RWPE2 (cell line): ENCODE measurements around the gene KCNG1.
"Not testable (repeated sequence)": the region's sequence is repeated elsewhere in the genome, so short reads cannot be mapped to it uniquely, and the experiment has no call there.

Source experiments
- ATAC-seq: fragments of 200-7000 bp; cut with Tn5 transposase; 3 replicates; pipeline ENCODE4 v1.9.1; 2021; ENCODE audit warnings: low read depth
- DNase-seq: peaks from one replicate; pipeline ENCODE4 v3.0.0-alpha.2; 2020; ENCODE audit warnings: low spot score
- H3K27ac ChIP-seq: fragments of 450-650 bp; 2 replicates; pipeline ENCODE4 v1.5.1; 2017; ENCODE audit warnings: mild to moderate bottlenecking; ENCODE audit not compliant: poor library complexity, severe bottlenecking
- H3K27me3 ChIP-seq: fragments of 250-450 bp; sonication (Bioruptor Pico); 2 replicates; pipeline ENCODE4 v1.5.1; 2021; ENCODE audit warnings: mild to moderate bottlenecking, moderate library complexity; ENCODE audit not compliant: insufficient read depth, poor library complexity, severe bottlenecking
- H3K36me3 ChIP-seq: fragments of 250-450 bp; sonication (Bioruptor Pico); 2 replicates; pipeline ENCODE4 v1.5.1; 2020; ENCODE audit warnings: low read depth, mild to moderate bottlenecking, moderate library complexity
- H3K4me1 ChIP-seq: fragments of 250-450 bp; sonication (Bioruptor Pico); 2 replicates; pipeline ENCODE4 v1.5.1; 2021; ENCODE audit warnings: mild to moderate bottlenecking, moderate library complexity; ENCODE audit not compliant: insufficient read depth, poor library complexity, severe bottlenecking
- H3K4me3 ChIP-seq: fragments of 250-450 bp; sonication (Bioruptor Pico); 2 replicates; pipeline ENCODE4 v1.5.1; 2021; ENCODE audit warnings: mild to moderate bottlenecking, moderate library complexity; ENCODE audit not compliant: severe bottlenecking
- H3K9me3 ChIP-seq: fragments of 250-450 bp; sonication (Bioruptor Pico); 2 replicates; pipeline ENCODE4 v1.5.1; 2021; ENCODE audit warnings: mild to moderate bottlenecking, moderate library complexity; ENCODE audit not compliant: severe bottlenecking
- TF ChIP-seq, protein P1 (sequence below): fragments of 450-650 bp; IDR thresholded peaks from one replicate; pipeline ENCODE4 v1.5.1; 2017; ENCODE audit warnings: mild to moderate bottlenecking, moderate library complexity; ENCODE audit not compliant: poor library complexity, severe bottlenecking

Gene KCNG1

DNA sequence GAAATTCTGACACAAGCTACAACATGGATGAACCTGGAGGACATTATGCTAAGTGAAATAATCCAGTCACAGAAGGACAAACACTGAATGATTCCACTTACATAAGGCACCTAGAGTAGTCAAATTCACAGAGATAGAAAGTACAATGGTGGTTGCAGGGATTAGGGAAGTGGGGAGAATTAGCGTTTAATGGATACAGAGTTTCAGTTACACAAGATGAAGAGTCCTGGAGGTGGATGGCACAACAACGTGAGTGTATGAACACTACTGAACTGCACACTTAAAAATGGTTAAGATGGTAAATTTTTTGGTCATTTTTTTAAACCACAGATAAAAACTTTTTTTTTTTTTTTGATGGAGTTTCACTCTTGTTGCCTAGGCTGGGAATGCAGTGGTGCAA lies 39.6 kb downstream of the KCNG1 start:
- Histone ChIP-seq H3K27ac (peak overlapping the region; percentile 83), H3K9me3 (no peaks in the 10 kb centered on the region), H3K4me1 (peaks cover 22% of the 10 kb centered on the region), H3K27me3 (no peaks in the 10 kb centered on the region), H3K4me3 (no peak overlapping the region), H3K36me3 (no peaks in the 10 kb centered on the region)
- ATAC-seq (no peak), DNase-seq (no peak)
- TF ChIP-seq, protein P1, sequence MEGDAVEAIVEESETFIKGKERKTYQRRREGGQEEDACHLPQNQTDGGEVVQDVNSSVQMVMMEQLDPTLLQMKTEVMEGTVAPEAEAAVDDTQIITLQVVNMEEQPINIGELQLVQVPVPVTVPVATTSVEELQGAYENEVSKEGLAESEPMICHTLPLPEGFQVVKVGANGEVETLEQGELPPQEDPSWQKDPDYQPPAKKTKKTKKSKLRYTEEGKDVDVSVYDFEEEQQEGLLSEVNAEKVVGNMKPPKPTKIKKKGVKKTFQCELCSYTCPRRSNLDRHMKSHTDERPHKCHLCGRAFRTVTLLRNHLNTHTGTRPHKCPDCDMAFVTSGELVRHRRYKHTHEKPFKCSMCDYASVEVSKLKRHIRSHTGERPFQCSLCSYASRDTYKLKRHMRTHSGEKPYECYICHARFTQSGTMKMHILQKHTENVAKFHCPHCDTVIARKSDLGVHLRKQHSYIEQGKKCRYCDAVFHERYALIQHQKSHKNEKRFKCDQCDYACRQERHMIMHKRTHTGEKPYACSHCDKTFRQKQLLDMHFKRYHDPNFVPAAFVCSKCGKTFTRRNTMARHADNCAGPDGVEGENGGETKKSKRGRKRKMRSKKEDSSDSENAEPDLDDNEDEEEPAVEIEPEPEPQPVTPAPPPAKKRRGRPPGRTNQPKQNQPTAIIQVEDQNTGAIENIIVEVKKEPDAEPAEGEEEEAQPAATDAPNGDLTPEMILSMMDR: no peak

DNA sequence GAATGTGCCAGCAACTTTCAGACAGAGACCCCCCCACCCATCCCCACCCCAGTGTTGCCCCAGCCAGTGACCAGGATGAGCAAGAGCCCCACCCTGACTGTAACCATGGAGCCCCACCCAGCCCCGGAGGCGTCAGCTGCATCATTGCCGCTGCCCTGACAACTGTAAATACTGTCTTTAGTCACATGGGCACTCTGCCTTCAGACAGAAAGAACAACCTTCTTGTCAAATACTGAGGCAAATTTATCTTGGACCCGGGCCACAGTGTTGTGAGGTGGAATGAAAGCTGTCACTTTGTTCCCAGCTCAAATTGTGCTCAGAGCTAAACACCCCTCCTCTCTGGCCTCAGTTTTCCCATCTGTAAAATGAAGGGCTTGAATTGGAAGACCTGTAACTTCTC lies 40.5 kb downstream of the KCNG1 start:
- TF ChIP-seq, protein P1: no peak
- Histone ChIP-seq H3K4me1 (peaks cover 22% of the 10 kb centered on the region), H3K4me3 (no peak overlapping the region), H3K27ac (peak overlapping the region; percentile 83), H3K36me3 (no peaks in the 10 kb centered on the region), H3K9me3 (no peaks in the 10 kb centered on the region), H3K27me3 (no peaks in the 10 kb centered on the region)
- peak; percentile 67 for ATAC-seq
- peak; percentile 98 for DNase-seq

DNA sequence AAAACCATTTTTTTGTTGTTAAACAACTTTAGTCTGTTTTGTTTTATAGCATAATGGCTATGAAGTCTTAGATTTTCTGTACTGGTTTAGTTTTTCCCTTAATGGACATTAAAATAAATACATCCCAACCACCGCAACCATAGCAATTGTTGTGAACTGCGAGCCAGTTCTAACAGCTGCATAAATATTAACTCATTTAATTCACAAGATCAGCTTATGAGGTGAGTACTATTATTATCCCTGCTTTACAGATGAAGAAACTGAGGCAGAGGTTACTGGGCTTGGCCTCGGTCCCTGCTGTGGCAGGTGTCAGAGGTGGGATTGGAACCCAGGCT lies 41.2 kb downstream of the KCNG1 start:
- no peaks in the 10 kb centered on the region for H3K9me3 ChIP-seq
- no peak for DNase-seq
- H3K4me3 ChIP-seq: no peak overlapping the region
- ATAC-seq: no peak
- no peaks in the 10 kb centered on the region for H3K36me3 ChIP-seq
- TF ChIP-seq, protein P1: peak; percentile 92
- peak overlapping the region; percentile 83 for H3K27ac ChIP-seq
- H3K4me1 ChIP-seq: peaks cover 22% of the 10 kb centered on the region
- H3K27me3 ChIP-seq: no peaks in the 10 kb centered on the region

DNA sequence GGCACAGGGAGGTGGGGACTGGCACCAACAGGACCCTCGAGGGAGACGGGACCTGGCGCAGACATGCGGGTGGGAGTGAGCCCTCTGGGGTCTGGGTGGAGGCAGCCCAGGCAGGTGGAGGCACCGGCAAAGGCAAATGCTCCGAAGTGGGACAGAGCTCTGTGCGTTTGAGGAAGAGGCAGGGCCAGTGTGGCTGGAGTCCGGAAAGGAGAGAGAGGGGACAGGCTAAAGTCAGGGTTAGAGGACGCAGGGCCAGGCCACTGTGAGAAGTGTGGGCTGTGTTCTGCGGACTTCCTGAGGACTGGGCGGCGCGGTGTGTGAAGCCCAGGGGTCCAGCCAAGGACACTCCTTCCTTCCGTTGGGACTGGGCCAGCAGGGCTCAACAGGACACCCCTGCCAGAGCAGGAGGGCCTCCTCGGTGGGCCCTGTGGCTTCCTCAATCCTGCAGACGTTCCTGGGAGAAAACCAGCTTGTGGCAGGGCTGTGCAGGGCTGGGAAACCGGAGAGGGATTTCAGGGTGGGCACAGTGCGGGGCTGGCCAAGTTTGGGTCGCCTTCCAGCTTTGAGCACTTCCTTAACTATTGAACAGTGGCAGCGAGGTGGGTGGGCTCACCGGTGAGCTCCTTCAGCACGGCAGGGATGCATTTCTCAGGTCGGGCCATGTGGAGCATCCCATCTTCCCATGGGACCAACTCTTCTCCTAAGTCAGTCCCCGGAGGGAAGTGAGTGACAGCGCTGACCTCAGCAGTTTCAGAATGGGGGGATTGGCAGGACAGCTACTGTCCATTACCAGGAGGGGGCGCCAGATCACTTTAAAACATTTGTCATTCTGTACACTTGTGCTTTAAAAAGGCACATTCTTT lies 41.8 kb downstream of the KCNG1 start:
- no peaks in the 10 kb centered on the region for H3K36me3 ChIP-seq
- H3K9me3 ChIP-seq: no peaks in the 10 kb centered on the region
- H3K4me1 ChIP-seq: peaks cover 22% of the 10 kb centered on the region
- ATAC-seq: no peak
- H3K27ac ChIP-seq: peak overlapping the region; percentile 83
- TF ChIP-seq, protein P1: peak; percentile 99
- DNase-seq: no peak
- no peaks in the 10 kb centered on the region for H3K27me3 ChIP-seq
- no peak overlapping the region for H3K4me3 ChIP-seq

DNA sequence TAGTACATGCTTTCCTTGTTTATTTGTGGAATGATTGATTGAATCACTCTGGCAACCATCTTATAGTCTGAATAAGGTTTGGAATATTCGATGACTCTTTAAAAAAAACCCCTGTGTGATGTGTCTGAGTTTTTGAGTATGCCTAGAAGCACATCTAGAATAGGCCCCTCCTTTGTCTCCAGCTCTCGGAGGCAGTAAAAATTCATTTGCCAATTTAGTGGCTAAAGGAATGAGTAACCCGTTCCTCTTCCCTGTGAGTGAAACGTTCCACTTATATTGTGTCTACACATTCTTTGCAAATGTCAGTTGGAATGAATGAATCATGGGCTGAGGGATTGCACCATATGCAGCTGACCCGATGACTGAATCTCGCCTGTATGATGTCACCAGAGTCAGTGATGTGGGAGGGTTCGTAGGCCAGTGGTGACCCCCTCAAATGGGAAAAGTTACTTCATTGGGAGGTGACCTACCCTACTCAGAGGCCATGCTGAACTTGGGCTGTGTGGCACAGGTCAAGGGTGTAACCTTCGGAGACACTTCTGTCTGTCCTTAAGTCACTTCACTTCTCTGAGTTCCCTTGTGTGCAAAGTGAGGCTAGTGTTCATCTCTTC lies 42.7 kb downstream of the KCNG1 start:
- Histone ChIP-seq H3K36me3 (no peaks in the 10 kb centered on the region), H3K27ac (peak overlapping the region; percentile 83), H3K4me1 (peaks cover 22% of the 10 kb centered on the region), H3K9me3 (no peaks in the 10 kb centered on the region), H3K27me3 (no peaks in the 10 kb centered on the region), H3K4me3 (no peak overlapping the region)
- no peak for DNase-seq
- peak; percentile 91 for ATAC-seq
- TF ChIP-seq, protein P1: no peak

DNA sequence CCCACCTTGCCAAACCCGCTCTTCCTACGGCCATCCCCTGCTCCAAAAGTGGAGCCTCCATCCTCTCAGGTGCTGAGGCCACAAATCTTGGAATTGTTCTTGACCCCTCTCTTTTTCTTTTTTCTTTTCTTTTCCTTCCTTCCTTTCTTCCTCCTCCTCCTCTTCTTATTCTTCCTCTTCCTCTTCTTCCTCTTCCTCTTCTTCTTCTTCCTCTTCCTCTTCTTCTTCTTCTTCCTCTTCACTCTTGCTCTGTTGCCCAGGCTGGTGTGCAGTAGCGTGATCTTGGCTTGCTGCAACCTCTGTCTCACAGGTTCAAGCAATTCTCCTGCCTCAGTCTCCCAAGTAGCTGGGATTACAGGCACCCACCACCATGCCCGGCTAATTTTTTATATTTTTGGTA lies 44.4 kb downstream of the KCNG1 start:
- not testable (repeated sequence) for H3K27ac ChIP-seq, H3K36me3 ChIP-seq, H3K9me3 ChIP-seq, H3K27me3 ChIP-seq, ATAC-seq, H3K4me3 ChIP-seq
- peak; percentile 16 for DNase-seq
- H3K4me1 ChIP-seq: peaks cover 22% of the 10 kb centered on the region
